GM19397 (cell line): ENCODE data around the gene CGB2.
"Not testable (repeated sequence)": the region's sequence is repeated elsewhere in the genome, so short reads cannot be mapped to it uniquely, and the experiment has no call there.

Source experiments
- ATAC-seq: cut with Tn5 transposase; IDR thresholded peaks from one replicate; pipeline ENCODE4 v1.9.1; 2021; ENCODE audit warnings: mild to moderate bottlenecking, moderate library complexity; ENCODE audit not compliant: unreplicated experiment

The CGB2 gene

DNA sequence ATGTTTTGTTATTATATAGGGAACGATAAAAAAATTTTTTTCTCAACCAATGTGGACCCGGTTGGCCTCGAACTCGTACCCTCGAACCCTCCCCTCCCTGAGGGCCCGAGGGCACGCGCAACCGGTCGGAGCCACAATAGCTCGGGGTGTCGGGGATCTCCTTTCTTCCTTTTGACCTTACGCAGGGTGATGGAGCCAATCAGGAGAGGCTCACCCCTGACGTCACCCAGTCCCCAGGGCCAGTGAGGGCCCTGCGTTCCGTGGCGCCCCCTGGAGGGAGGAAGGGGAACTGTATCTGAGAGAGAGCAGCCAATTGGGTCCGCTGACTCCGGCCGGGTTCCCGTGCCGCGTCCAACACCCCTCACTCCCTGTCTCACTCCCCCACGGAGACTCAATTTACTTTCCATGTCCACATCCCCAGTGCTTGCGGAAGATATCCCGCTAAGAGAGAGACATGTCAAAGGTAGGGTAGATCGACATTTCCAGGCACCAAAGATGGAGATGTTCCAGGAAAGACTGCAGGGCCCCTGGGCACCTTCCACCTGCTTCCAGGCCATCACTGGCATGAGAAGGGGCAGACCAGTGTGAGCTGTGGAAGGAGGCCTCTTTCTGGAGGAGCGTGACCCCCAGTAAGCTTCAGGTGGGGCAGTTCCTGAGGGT is at the start of gene CGB2:
Gene CGB2 (plus strand): TSS at position 249 of the 660 bp plus-strand sequence. CDS start 206 bp downstream, at position 455.
- not testable (repeated sequence) for ATAC-seq

DNA sequence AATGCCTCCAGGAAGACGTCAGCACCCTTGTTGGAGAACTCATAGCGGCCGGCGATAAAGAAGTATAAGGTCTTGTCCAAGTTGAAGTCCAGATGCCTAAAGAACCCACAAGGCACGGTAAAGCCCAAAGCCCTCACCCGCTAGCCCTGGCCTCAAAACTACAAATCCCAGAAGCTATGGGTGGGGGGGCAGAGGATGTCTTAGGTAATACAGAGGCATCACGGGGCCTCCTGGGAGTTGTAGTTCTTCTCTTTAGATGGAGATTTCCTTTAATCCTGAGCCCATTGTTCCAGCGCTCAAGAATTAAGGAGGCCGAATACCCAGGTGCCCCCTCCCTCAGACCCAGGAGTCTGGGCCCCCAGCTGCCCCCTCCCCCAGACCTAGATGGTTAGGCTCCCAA is 49.4 kb upstream of the CGB2 start:
- no peak for ATAC-seq

DNA sequence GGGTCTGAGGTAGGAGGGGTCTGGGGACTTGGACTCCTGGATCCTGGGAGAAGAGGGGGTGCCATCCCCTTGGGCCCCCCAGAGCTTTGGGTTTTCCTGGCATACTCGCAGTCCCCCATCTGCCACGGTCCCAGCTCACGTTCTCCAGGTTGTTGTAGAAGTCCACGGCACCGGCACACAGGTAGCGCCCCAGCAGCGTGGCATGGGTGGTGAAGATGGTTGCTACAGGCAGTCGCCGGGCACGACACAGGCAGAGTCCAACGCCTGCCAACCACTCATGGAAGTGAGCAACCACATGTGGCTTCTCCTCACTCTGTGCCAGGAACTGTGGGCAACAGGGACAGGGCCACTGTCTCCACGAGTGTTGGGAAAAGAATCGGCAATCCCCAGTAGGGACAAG is 46.0 kb upstream of the CGB2 start:
- no peak for ATAC-seq

DNA sequence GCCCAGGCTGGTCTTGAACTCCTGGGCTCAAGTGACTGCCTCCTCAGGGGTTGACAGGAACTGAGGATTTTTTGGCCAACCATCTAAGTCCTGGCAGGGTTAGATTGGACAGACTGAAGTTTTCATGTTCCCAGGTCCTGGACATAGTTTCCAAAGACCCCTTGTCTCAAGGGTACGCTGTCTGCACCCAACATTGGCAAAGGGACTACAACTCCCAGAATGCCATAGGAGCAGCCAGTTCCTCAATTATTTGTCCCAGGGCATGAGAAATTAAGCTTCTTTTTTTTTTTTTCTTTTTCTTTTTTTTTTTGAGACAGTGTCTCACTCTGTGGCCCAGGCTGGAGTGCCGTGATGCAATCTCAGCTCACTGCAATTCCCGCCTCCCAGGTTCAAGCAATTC is 45.5 kb upstream of the CGB2 start:
- ATAC-seq = no peak

DNA sequence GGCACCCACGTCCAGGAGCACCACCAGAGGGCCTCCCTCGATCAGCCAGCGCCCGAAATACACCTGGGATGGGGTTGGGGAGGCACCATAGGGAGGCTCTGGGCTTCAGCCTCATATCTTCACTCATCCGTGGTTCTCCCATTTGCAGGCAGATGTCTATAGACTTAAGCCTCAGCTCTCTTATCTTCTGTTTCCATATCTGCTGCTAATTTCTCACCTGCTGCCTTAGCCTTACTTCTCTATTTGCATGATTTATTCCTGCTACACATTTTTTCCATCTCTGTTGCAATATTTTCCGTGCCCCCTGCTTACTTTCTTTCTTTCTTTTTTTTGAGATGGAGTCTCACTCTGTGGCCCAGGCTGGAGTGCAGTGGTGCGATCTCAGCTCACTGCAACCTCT is 44.4 kb upstream of the CGB2 start:
- ATAC-seq = no peak

DNA sequence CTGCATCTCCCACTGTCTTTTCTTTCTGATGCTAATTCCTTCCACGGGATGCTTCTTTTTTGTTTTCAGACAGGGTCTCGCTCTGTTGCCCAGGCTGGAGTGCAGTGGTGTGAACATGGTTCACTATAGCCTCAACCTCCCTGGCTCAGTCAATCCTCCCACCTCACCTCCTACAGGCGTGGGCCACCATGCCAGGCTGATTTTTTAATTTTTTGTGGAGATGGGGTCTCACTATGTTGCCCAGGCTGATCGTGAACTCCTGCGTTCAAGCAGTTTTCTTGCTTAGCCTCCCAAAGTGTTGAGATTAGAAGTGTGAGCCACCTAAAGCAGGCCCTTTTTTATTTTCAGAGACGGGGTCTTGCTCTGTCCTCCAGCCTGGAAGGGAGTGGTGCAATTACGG is 43.4 kb upstream of the CGB2 start:
- no peak for ATAC-seq

DNA sequence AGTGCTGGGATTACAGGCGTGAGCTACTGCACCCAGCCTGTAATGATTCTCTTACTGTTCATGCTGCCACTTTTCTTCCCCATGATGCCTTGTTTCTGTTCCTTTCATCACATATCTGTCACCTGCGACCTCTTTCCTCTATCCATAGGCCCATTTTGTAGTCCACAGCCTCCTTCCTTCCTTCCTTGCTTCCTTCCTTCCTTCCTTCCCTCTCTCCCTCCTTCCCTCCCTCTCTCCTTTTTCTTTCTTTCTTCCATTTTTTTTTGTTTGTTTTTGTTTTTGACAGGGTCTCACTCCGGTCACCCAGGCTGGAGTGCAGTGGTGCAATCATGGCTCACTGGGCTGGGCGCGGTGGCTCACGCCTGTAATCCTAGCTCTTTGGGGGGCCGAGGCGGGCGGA is 42.8 kb upstream of the CGB2 start:
- ATAC-seq = no peak

DNA sequence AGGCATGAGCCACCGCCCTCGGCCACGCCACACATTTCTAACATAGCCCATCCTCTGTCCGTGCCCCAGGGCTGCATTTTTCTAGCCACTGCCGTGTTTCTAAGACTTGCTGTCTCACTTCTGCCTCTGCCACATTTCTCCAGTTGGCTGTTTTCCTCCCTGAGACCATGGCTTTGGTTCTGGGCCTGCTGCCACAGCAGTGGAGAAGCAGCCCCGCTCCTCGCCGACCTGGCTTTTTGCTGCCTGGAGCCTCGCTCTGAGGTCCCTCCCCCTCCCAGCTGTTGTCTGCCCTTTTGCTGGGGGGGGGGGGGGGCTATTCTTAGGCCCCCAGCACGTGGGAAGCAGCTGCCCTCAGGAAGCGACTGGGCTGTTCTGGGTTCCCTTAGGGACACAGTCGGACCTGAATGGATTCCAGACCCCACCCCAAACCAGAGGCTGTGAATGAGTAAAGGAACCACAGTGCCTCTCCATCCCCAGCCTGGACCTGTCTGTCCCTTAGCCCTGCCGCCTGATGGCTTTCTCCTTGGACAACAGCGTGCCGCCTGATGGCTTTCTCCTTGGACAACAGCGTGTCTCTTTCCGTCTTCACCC is 41.9 kb upstream of the CGB2 start:
- ATAC-seq = no peak

DNA sequence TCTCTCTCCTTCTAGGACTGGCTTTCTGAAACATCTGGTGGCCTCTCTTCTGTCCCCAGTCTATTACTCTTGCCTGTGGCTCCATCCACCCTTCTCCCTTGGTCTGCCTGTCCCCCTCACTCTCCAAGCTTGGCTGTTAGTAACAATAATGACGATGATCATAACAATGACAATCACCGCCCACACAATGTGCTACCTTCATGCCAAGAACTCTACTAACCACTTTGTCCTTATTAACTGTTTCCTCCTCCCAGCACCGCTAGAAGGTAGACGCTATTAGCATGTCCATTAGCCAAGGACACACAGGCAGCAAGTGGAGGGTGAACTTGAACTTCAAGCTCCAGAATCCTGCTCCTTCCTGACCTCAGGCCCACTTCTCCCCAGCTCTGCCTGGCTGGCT is 41.3 kb upstream of the CGB2 start:
- no peak for ATAC-seq

DNA sequence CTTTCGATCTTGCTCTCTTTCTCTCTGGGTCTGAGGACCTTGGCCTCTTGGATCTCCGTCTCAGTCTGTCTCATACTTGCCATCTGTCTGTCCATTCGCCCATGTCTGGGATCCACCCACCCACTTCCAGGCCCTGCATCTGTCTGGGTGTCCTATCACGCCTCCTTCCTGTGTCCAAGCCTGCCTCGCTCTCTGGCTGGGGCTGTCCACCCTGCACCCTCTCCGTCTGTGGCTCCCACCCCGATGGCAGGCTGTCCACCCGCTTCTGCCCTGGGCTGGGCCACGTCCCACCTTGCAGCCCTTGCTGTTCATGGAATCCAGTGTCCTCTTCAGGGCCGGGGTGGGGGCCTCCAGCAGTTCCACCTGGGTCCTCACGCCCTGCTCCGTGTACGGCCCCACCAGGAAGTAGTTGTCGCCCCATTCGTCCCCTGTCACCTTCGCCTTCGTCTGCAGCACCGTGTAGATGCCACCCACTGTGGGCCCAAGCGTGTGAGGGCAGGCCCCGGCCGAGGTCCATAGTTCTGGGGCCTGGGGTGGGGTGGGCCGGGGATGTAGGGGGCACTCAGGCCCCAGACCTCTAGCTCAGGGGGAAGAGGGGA is 40.6 kb upstream of the CGB2 start:
- no peak for ATAC-seq

DNA sequence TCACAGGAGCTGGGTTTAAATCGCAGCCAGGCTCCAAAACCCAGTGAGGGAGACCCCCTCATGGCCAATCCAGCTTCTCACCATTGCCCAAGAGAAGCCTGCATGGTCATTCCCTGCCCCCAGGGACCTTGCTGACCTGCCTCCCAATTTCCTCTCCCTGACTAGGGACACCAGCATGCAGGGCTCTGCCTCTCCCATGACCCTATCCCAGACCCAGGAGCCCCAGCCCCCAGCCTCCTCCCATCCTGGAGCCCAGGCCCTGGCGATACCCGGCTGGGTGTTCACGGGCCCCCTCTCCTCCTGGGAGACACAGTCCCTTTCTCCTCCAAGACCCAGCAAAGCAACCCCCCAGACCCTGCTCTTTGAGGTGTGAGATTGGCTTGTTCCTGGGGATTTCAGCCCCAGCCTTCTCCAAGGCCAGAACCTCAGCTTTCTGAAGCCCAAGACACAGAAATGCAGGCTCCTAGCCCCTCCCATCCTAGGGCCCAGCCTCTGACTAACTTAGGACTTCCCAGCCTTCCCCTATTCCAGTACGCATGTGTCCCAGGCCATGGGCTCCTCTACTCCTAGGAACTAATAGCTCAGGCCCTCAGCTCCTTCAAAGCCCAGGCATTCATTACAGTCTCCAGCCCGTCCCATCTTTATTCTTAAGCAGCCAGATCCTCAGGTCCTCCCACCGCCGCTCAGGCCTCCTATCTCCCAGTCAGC is 39.7 kb upstream of the CGB2 start:
- no peak for ATAC-seq

DNA sequence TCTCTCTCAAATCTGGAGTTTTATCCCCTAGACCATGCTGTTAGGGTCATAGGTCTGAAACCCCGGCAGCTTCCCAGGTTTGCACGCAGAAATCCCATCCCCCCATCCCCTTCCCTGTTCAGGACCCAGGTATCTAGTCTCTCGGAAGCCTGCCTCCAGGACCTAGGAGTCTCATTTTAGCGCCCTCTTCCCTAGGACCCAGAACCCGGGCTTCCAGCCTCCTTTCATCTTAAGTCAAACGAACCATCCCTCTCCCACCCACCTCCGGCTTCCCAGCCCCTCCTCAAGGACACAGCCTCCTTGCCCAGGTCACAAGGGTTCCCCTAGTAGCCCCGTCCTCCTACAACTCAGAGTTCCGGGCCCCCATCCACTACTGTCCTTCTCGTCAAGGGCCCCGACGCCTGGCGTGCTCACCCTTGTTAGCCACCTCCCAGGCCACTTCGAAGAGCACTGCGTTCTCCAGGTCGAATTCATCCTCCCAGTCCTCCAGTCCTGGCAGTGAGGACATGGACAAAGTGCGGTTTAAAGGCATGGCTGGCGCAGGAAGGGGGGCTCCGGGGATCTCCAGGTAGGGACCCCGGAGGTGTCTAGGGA is 39.0 kb upstream of the CGB2 start:
- ATAC-seq = no peak

DNA sequence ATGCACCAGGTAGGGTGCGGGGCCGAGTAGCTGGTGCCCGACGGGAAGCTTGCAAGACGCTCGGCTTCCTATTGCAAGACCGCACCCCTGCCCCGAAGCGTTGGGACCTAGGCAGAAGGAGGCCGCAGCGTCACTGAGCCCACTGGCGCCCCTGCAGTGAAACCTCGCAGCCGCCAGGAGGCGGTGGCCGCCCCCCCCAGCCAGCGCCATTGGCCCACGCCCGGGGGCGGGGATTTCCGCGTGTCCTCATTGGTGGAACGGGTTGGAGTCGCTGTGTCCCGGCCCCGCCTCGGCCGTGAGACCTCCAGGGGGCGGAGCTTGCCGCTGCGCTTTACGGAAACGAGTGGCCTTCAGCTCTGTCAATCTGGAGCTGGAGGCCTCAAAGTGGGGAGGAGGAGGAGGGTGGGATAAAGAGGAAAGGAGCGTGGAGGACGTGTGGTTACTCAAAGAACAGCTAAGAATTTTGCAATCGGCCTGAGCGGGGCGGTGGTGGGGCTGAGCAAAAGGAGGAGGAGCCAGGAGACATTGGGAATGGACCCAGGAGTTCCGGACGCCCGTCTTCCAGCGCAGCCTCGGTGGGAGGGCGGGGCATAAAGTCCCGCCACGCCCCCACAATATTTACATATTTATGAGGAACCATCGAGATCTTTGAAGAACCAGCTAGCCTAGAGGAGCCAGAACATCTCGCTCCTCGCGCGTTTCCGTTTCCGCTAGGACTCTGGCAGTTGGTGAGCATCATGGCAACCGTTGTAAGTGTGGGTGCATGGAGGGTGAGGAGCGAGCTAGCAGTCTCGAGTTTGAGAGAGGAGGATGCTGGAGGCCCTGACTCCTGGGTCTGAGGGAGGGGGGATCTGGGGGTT is 38.3 kb upstream of the CGB2 start, which contains the start of the genes GYS1 and RUVBL2:
Gene GYS1 (minus strand): TSS at position 135 of the 860 bp plus-strand sequence. CDS start 197 bp downstream, outside the sequence.
Gene RUVBL2 (plus strand): TSS at position 713 of the 860 bp plus-strand sequence. CDS start 25 bp downstream, at position 738.
- ATAC-seq = peak; percentile 87

DNA sequence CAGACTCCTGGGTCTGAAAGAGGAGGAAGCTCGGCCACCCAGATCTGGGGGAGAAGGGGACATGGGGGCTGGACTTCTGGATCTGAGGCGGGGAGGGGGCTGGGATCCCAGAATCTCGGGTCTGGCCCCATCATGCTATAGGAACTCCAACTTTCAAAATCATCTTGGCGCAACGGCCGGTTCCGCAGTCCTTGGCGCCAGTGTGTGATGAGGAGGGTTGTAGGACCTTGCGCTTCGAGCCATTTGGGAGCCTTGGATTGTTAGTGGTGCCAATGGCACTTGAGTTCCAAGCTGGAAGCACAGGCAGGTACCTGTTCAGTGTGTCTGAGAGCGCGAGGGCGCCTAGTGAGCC is 37.7 kb upstream of the CGB2 start:
- no peak for ATAC-seq

DNA sequence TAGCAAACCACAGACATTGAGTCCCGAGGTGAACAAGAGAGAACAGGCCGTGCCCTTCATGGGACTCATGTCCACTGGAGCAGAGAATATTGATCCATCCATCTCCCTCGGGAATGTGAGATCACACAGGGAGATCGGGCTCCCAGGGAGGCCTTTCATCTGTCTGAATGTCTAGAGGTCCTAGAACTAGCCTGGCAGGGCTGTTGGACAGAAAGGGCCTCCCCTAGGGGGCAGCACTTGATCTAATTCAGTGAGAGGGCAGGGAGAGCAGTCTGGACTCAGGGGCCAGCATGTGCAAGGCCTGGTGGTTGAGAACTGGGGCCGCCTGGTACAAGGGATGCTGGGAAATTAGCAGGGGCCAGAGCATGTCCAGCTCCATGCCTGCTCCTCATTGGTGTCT is 33.7 kb upstream of the CGB2 start:
- ATAC-seq = no peak

DNA sequence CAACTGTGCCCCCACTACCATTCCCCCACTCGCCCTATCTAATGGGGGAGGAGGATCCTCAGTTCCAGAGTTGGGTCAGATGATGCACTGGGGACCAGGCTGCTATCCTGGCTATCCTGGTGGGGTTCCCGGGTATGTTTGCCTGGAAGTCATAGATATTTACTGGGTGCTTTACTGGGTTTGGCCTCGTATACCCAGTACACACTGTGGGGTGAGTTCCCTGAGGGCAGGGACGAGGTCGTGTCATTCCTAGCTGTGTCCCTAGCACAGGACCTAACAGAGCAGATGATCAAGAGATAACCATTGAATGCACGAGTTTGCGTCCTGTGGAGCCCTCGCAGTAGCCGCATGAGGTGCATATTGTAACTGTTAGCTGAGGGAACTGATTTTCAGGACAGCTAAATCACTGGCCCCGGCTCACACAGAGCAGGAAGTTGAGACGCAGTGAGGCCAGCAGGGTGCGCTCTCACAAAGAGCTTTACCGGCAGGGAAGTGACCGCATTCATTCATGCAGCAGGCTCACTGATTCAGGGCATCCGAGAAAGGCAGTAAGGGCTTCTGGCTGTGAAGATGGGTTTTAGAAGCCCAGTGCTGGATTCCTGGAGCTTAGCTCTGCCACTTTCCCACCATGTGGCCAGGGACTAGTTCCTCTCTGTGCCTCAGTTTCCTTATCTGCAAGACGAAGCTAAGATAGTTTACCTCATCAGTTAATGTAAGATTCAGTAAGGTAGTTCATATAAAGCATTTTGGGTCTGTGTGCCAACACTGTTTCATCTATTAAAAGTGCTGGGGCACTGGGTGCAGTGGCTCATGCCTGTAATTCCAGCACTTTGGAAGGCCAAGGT is 32.0 kb upstream of the CGB2 start:
- ATAC-seq = no peak

DNA sequence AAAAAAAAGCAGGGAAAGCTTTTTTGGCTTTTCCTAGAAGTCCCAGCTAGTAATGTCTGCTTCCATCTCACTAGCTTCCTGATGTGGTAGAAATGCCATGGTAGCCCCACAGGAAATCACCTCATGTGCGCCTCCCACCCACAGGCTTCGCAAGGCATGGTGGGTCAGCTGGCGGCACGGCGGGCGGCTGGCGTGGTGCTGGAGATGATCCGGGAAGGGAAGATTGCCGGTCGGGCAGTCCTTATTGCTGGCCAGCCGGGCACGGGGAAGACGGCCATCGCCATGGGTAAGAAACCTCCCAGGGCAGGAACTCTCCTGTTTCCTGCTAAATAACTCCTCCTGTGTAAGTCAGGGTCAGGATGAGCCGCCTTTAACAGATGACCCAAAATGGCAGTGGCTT is 27.6 kb upstream of the CGB2 start:
- no peak for ATAC-seq

DNA sequence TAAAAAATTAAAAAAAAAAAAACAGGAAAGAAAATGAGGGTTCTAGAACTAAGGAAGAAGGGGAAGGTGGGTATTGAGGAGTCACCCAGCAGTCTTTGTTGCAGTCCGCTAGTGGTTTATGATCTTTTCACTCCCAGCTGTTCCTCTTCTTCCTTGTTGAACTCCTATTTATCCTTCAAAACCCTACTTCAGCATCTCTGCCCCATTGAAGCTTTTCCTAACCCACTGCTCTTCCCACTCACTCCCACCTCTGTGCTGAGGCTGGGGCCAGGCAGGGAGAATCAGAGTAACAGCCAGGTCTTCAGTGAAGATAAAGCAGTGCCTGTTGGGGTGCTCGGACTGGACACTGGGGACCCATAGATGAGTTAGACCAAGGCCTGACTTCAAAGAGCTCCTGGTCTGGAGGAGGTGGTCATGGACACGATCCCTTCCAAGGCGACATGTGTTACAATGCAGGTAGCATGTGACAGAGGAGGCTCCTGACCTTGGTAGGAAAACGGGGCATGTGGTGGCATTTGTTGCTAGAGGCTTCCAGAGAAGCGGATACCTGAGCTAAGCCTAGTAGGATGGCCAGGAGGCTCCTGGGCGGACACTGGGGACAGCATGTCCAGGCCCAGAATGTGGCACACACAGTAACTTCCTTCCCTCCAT is 26.6 kb upstream of the CGB2 start:
- no peak for ATAC-seq

DNA sequence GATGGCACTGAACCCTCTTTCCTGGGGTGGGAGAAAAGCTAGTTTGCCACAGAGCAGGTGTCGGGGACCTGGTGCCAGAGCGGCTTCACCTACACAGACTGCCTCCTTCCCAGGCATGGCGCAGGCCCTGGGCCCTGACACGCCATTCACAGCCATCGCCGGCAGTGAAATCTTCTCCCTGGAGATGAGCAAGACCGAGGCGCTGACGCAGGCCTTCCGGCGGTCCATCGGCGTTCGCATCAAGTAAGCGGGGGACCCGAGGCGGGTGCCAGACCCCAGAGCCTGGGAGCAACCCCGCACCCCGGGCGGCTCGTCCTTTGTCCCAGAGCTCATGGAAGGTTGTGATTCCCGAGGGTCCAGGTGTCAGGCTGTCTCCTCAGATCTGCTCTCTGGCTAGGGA is 24.8 kb upstream of the CGB2 start:
- ATAC-seq = no peak
